Measurements from ENCODE around the gene CENPV.

The CENPV gene

GRCh38 chr17:16339402-16339801 is 13.9 kb downstream of the CENPV start:
- no peaks in the 10 kb centered on the region for H3K4me1 ChIP-seq (ENCODE audit: control insufficient read depth, insufficient read depth, low read length)
- H3K36me3 ChIP-seq (ENCODE audit: control insufficient read depth, insufficient read depth, low read length), result peaks cover 23% of the 10 kb centered on the region
- H3K9ac ChIP-seq (ENCODE audit: low read length), result no peak overlapping the region
- no peak overlapping the region for H3K4me3 ChIP-seq (ENCODE audit: low read depth, low read length)
- no peaks in the 10 kb centered on the region for H3K9me3 ChIP-seq (ENCODE audit: control insufficient read depth, insufficient read depth, low read depth, low read length)
- no peak overlapping the region for H3K27ac ChIP-seq (ENCODE audit: low read depth, low read length)
- H3K27me3 ChIP-seq (ENCODE audit: control insufficient read depth, insufficient read depth, low read length), result no peaks in the 10 kb centered on the region

GRCh38 chr17:16338391-16338790 is 14.9 kb downstream of the CENPV start:
- Histone ChIP-seq H3K27ac (ENCODE audit: low read depth, low read length) (no peak overlapping the region), H3K27me3 (ENCODE audit: control insufficient read depth, insufficient read depth, low read length) (no peaks in the 10 kb centered on the region), H3K36me3 (ENCODE audit: control insufficient read depth, insufficient read depth, low read length) (peaks cover 13% of the 10 kb centered on the region), H3K9ac (ENCODE audit: low read length) (no peak overlapping the region), H3K9me3 (ENCODE audit: control insufficient read depth, insufficient read depth, low read depth, low read length) (no peaks in the 10 kb centered on the region), H3K4me1 (ENCODE audit: control insufficient read depth, insufficient read depth, low read length) (no peaks in the 10 kb centered on the region), H3K4me3 (ENCODE audit: low read depth, low read length) (no peak overlapping the region)

GRCh38 chr17:16329519-16330271 is 23.6 kb downstream of the CENPV start:
- H3K9ac ChIP-seq (ENCODE audit: low read length), result no peak overlapping the region
- no peak overlapping the region for H3K27ac ChIP-seq (ENCODE audit: low read depth, low read length)

GRCh38 chr17:16328997-16329396 is 24.3 kb downstream of the CENPV start:
- H3K27ac ChIP-seq (ENCODE audit: low read depth, low read length), result no peak overlapping the region
- no peak overlapping the region for H3K9ac ChIP-seq (ENCODE audit: low read length)
- H3K9me3 ChIP-seq (ENCODE audit: control insufficient read depth, insufficient read depth, low read depth, low read length), result no peaks in the 10 kb centered on the region
- no peaks in the 10 kb centered on the region; the same call in 1 of the 2 replicates for H3K4me1 ChIP-seq (ENCODE audit: control insufficient read depth, insufficient read depth, low read length)
- H3K4me3 ChIP-seq (ENCODE audit: low read depth, low read length), result no peak overlapping the region
- H3K36me3 ChIP-seq (ENCODE audit: control insufficient read depth, insufficient read depth, low read length), result peaks cover 16% of the 10 kb centered on the region
- H3K27me3 ChIP-seq (ENCODE audit: control insufficient read depth, insufficient read depth, low read length), result no peaks in the 10 kb centered on the region

More at GRCh38 chr17:16329519-16330271, 23.6 kb downstream of the CENPV start:
- H3K36me3 ChIP-seq (ENCODE audit: control insufficient read depth, insufficient read depth, low read length), result peaks cover 16% of the 10 kb centered on the region
- H3K4me1 ChIP-seq (ENCODE audit: control insufficient read depth, insufficient read depth, low read length), result no peaks in the 10 kb centered on the region; the same call in 1 of the 2 replicates
- no peaks in the 10 kb centered on the region for H3K27me3 ChIP-seq (ENCODE audit: control insufficient read depth, insufficient read depth, low read length)
- no peak overlapping the region for H3K4me3 ChIP-seq (ENCODE audit: low read depth, low read length)
- no peaks in the 10 kb centered on the region for H3K9me3 ChIP-seq (ENCODE audit: control insufficient read depth, insufficient read depth, low read depth, low read length)

- H3K27me3 ChIP-seq (ENCODE audit: control insufficient read depth, insufficient read depth, low read length), result no peaks in the 10 kb centered on the region
- H3K4me1 ChIP-seq (ENCODE audit: control insufficient read depth, insufficient read depth, low read length), result no peaks in the 10 kb centered on the region; the same call in 1 of the 2 replicates
Observed at GRCh38 chr17:16327018-16327417, 26.3 kb downstream of the CENPV start.

GRCh38 chr17:16325964-16326363 is 27.3 kb downstream of the CENPV start:
- no peak overlapping the region for H3K4me3 ChIP-seq (ENCODE audit: low read depth, low read length)
- H3K9me3 ChIP-seq (ENCODE audit: control insufficient read depth, insufficient read depth, low read depth, low read length), result no peaks in the 10 kb centered on the region
- H3K9ac ChIP-seq (ENCODE audit: low read length), result no peak overlapping the region
- no peaks in the 10 kb centered on the region for H3K27me3 ChIP-seq (ENCODE audit: control insufficient read depth, insufficient read depth, low read length)
- peaks cover 23% of the 10 kb centered on the region for H3K36me3 ChIP-seq (ENCODE audit: control insufficient read depth, insufficient read depth, low read length)
- no peak overlapping the region for H3K27ac ChIP-seq (ENCODE audit: low read depth, low read length)
- H3K4me1 ChIP-seq (ENCODE audit: control insufficient read depth, insufficient read depth, low read length), result no peaks in the 10 kb centered on the region

More at GRCh38 chr17:16327018-16327417, 26.3 kb downstream of the CENPV start:
- no peak overlapping the region for H3K4me3 ChIP-seq (ENCODE audit: low read depth, low read length)
- H3K27ac ChIP-seq (ENCODE audit: low read depth, low read length), result no peak overlapping the region
- H3K9ac ChIP-seq (ENCODE audit: low read length), result no peak overlapping the region
- no peaks in the 10 kb centered on the region for H3K9me3 ChIP-seq (ENCODE audit: control insufficient read depth, insufficient read depth, low read depth, low read length)
- peaks cover 23% of the 10 kb centered on the region for H3K36me3 ChIP-seq (ENCODE audit: control insufficient read depth, insufficient read depth, low read length)

GRCh38 chr17:16322636-16323035 is 30.6 kb downstream of the CENPV start:
- Histone ChIP-seq H3K4me1 (ENCODE audit: control insufficient read depth, insufficient read depth, low read length) (no peaks in the 10 kb centered on the region), H3K27ac (ENCODE audit: low read depth, low read length) (no peak overlapping the region), H3K9ac (ENCODE audit: low read length) (no peak overlapping the region), H3K4me3 (ENCODE audit: low read depth, low read length) (no peak overlapping the region), H3K27me3 (ENCODE audit: control insufficient read depth, insufficient read depth, low read length) (no peaks in the 10 kb centered on the region), H3K9me3 (ENCODE audit: control insufficient read depth, insufficient read depth, low read depth, low read length) (no peaks in the 10 kb centered on the region), H3K36me3 (ENCODE audit: control insufficient read depth, insufficient read depth, low read length) (peaks cover 26% of the 10 kb centered on the region)

GRCh38 chr17:16319969-16320368 is 33.3 kb downstream of the CENPV start:
- H3K27me3 ChIP-seq (ENCODE audit: control insufficient read depth, insufficient read depth, low read length), result no peaks in the 10 kb centered on the region
- no peak overlapping the region for H3K9ac ChIP-seq (ENCODE audit: low read length)
- H3K36me3 ChIP-seq (ENCODE audit: control insufficient read depth, insufficient read depth, low read length), result peaks cover 22% of the 10 kb centered on the region
- H3K4me1 ChIP-seq (ENCODE audit: control insufficient read depth, insufficient read depth, low read length), result peaks cover 5% of the 10 kb centered on the region; the same call in 1 of the 2 replicates
- H3K4me3 ChIP-seq (ENCODE audit: low read depth, low read length), result no peak overlapping the region
- H3K9me3 ChIP-seq (ENCODE audit: control insufficient read depth, insufficient read depth, low read depth, low read length), result no peaks in the 10 kb centered on the region
- H3K27ac ChIP-seq (ENCODE audit: low read depth, low read length), result no peak overlapping the region

GRCh38 chr17:16314859-16315258 is 38.4 kb downstream of the CENPV start:
- Histone ChIP-seq H3K36me3 (ENCODE audit: control insufficient read depth, insufficient read depth, low read length) (peaks cover 37% of the 10 kb centered on the region), H3K9me3 (ENCODE audit: control insufficient read depth, insufficient read depth, low read depth, low read length) (peaks cover 14% of the 10 kb centered on the region; the same call in 1 of the 2 replicates), H3K4me1 (ENCODE audit: control insufficient read depth, insufficient read depth, low read length) (peaks cover 5% of the 10 kb centered on the region; the same call in 1 of the 2 replicates), H3K27me3 (ENCODE audit: control insufficient read depth, insufficient read depth, low read length) (no peaks in the 10 kb centered on the region), H3K27ac (ENCODE audit: low read depth, low read length) (no peak overlapping the region), H3K4me3 (ENCODE audit: low read depth, low read length) (no peak overlapping the region), H3K9ac (ENCODE audit: low read length) (no peak overlapping the region)

GRCh38 chr17:16314189-16314588 is 39.1 kb downstream of the CENPV start:
- Histone ChIP-seq H3K4me1 (ENCODE audit: control insufficient read depth, insufficient read depth, low read length) (peaks cover 5% of the 10 kb centered on the region; the same call in 1 of the 2 replicates), H3K9ac (ENCODE audit: low read length) (no peak overlapping the region), H3K27ac (ENCODE audit: low read depth, low read length) (no peak overlapping the region), H3K9me3 (ENCODE audit: control insufficient read depth, insufficient read depth, low read depth, low read length) (peaks cover 14% of the 10 kb centered on the region; the same call in 1 of the 2 replicates), H3K4me3 (ENCODE audit: low read depth, low read length) (no peak overlapping the region), H3K36me3 (ENCODE audit: control insufficient read depth, insufficient read depth, low read length) (peaks cover 35% of the 10 kb centered on the region), H3K27me3 (ENCODE audit: control insufficient read depth, insufficient read depth, low read length) (no peaks in the 10 kb centered on the region)
